HG03378 (cell line): ENCODE results near the gene MOB1A.
"Not testable (repeated sequence)": the region's sequence is repeated elsewhere in the genome, so short reads cannot be mapped to it uniquely, and the experiment has no call there.

Experiments used
- ATAC-seq: cut with Tn5 transposase; IDR thresholded peaks from one replicate; pipeline ENCODE4 v1.9.1; 2021; ENCODE audit warnings: mild to moderate bottlenecking, moderate library complexity; ENCODE audit not compliant: unreplicated experiment

MOB1A gene

GRCh38 chr2:74149570-74150319, 28.9 kb downstream of the MOB1A start:
- ATAC-seq, result no peak

GRCh38 chr2:74149247-74149525, 29.5 kb downstream of the MOB1A start:
- ATAC-seq, result no peak

- no peak for ATAC-seq
Measured at GRCh38 chr2:74148457-74149246, 30.0 kb downstream of the MOB1A start.

GRCh38 chr2:74147727-74148456, 30.8 kb downstream of the MOB1A start, which contains the start of gene BOLA3:
BOLA3 (minus strand) TSS chr2:74147912; CDS start chr2:74147874, 38 bp downstream.
- ATAC-seq, result peak; percentile 54

GRCh38 chr2:74146929-74147726, 31.6 kb downstream of the MOB1A start:
- ATAC-seq, result peak; percentile 30

GRCh38 chr2:74142340-74142739, 36.3 kb downstream of the MOB1A start:
- no peak for ATAC-seq

GRCh38 chr2:74138600-74139323, 39.9 kb downstream of the MOB1A start:
- ATAC-seq, result no peak

- no peak for ATAC-seq
Measured at GRCh38 chr2:74137651-74138599, 40.8 kb downstream of the MOB1A start.

GRCh38 chr2:74131901-74132300, 46.8 kb downstream of the MOB1A start:
- no peak for ATAC-seq

GRCh38 chr2:74130211-74130995, 48.3 kb downstream of the MOB1A start:
- no peak for ATAC-seq

GRCh38 chr2:74128206-74128605, 50.5 kb downstream of the MOB1A start:
- ATAC-seq, result no peak

- ATAC-seq, result not testable (repeated sequence)
Measured at GRCh38 chr2:74123955-74124354, 54.7 kb downstream of the MOB1A start.

GRCh38 chr2:74121846-74122245, 56.8 kb downstream of the MOB1A start:
- not testable (repeated sequence) for ATAC-seq

GRCh38 chr2:74119912-74120825, 58.5 kb downstream of the MOB1A start:
- peak; percentile 81 for ATAC-seq

- ATAC-seq, result no peak
Measured at GRCh38 chr2:74119339-74119738, 59.3 kb downstream of the MOB1A start.

- ATAC-seq, result no peak
Measured at GRCh38 chr2:74111380-74111779, 67.3 kb downstream of the MOB1A start.

GRCh38 chr2:74110537-74110936, 68.1 kb downstream of the MOB1A start:
- no peak for ATAC-seq
